Hippocampal formation (tissue), 2 donors: ENCODE results near the gene LAT.
"Not testable (repeated sequence)": the region's sequence is repeated elsewhere in the genome, so short reads cannot be mapped to it uniquely, and the experiment has no call there.

Experiments
- DNase-seq, 2 donors: peaks; one replicate each; lab custom pipeline; 2025; lab: John Stamatoyannopoulos, UW

The LAT gene

GRCh38 chr16:28977703-28978662 lies 6.9 kb upstream of the LAT start:
- no peak for DNase-seq

- not testable (repeated sequence) for DNase-seq
Observed at GRCh38 chr16:28980330-28980729, 4.5 kb upstream of the LAT start.

GRCh38 chr16:28980929-28981328 lies 3.9 kb upstream of the LAT start:
- DNase-seq: no peak

GRCh38 chr16:28981517-28981916 lies 3.3 kb upstream of the LAT start:
- no peak for DNase-seq

GRCh38 chr16:28982418-28982817 lies 2.4 kb upstream of the LAT start:
- DNase-seq: no peak

GRCh38 chr16:28982949-28983348 lies 1.9 kb upstream of the LAT start:
- no peak for DNase-seq

- DNase-seq: no peak
Observed at GRCh38 chr16:28983644-28984043, 1.2 kb upstream of the LAT start.

GRCh38 chr16:28984091-28984490 lies 761 bp upstream of the LAT start:
- no peak for DNase-seq

GRCh38 chr16:28985211-28986041 lies 574 bp downstream of the LAT start:
- no peak for DNase-seq

GRCh38 chr16:28986046-28986445 lies 1.2 kb downstream of the LAT start:
- no peak for DNase-seq

GRCh38 chr16:28986492-28986891 lies 1.6 kb downstream of the LAT start:
- no peak for DNase-seq

GRCh38 chr16:28987170-28987853 lies 2.5 kb downstream of the LAT start:
- DNase-seq: no peak

GRCh38 chr16:28989363-28989762 lies 4.5 kb downstream of the LAT start:
- no peak for DNase-seq

GRCh38 chr16:28990375-28991040 lies 5.7 kb downstream of the LAT start:
- no peak for DNase-seq

- DNase-seq: no peak
Observed at GRCh38 chr16:28991687-28992086, 6.8 kb downstream of the LAT start.

- no peak for DNase-seq
Observed at GRCh38 chr16:28992496-28992895, 7.6 kb downstream of the LAT start.

- no peak for DNase-seq
Observed at GRCh38 chr16:28998837-28999236, 14.0 kb downstream of the LAT start.

- DNase-seq: no peak
Observed at GRCh38 chr16:28999577-28999976, 14.7 kb downstream of the LAT start.

- DNase-seq: no peak
Observed at GRCh38 chr16:29000019-29000418, 15.2 kb downstream of the LAT start.

- DNase-seq: not testable (repeated sequence)
Observed at GRCh38 chr16:29004496-29005139, 19.8 kb downstream of the LAT start.
